ENCODE data around the gene DLG2. TPM values are rescaled to one million over a fixed set of nuclear protein-coding genes. Genes with fewer than 3 reads are reported as not detected.

The DLG2 gene
- total and polyA plus RNA-seq, 12 donors = 1.0 to 14.8 (median 7.4) TPM

- WGBS, 2 donors = 72 to 74% methylated on average over 3 of the region's 3 CpGs
- H3K27ac ChIP-seq = no peak overlapping the region
- H3K4me3 ChIP-seq = no peak overlapping the region
- no peak for TF ChIP-seq CTCF (IDR thresholded peaks at IDR 0.05)
- intact Hi-C loops (cut with DNase I) = loop anchor here in 3 of 10 donors (10.0 kb wide), 3 partner anchors 593 to 923 kb away; partner anchors contain the start of genes DDIAS (in 1 of the 3) and PRCP (in 1 of the 3)
- H3K9me3 ChIP-seq = no peaks in the 10 kb centered on the region
- H3K4me1 ChIP-seq = no peaks in the 10 kb centered on the region
- no peak for ATAC-seq
- H3K36me3 ChIP-seq = no peaks in the 10 kb centered on the region
- DNase-seq = no peak
- no peaks in the 10 kb centered on the region for H3K27me3 ChIP-seq
Measured at GRCh38 chr11:83827520-83827919, 1799.6 kb downstream of the DLG2 start.

- no peaks in the 10 kb centered on the region for H3K27me3 ChIP-seq
- no peak for DNase-seq
- no peaks in the 10 kb centered on the region for H3K36me3 ChIP-seq
- H3K27ac ChIP-seq = no peak overlapping the region
- no peaks in the 10 kb centered on the region for H3K9me3 ChIP-seq
- intact Hi-C loops (cut with DNase I) = loop anchor here in 3 of 10 donors (10.0 kb wide), 3 partner anchors 591 to 921 kb away; partner anchors contain the start of genes DDIAS (in 1 of the 3) and PRCP (in 1 of the 3)
- TF ChIP-seq CTCF (IDR thresholded peaks at IDR 0.05) = no peak
- ATAC-seq = no peak
- H3K4me3 ChIP-seq = no peak overlapping the region
- no peaks in the 10 kb centered on the region for H3K4me1 ChIP-seq
Measured at GRCh38 chr11:83826078-83826477, 1801.1 kb downstream of the DLG2 start.

GRCh38 chr11:83823461-83824025, 1803.6 kb downstream of the DLG2 start:
- intact Hi-C loops (cut with DNase I) = loop anchor here in 4 of 10 donors (5.0 to 10.0 kb wide), 4 partner anchors 581 to 919 kb away; partner anchors contain the start of genes DDIAS (in 1 of the 4) and PRCP (in 1 of the 4)
- H3K27ac ChIP-seq = no peak overlapping the region
- TF ChIP-seq CTCF (IDR thresholded peaks at IDR 0.05) = no peak
- H3K27me3 ChIP-seq = no peaks in the 10 kb centered on the region
- ATAC-seq = no peak
- H3K4me3 ChIP-seq = no peak overlapping the region
- 63 to 70% methylated on average over 7 of the region's 7 CpGs for WGBS, 2 donors
- peaks cover 0 to 7% (median 0%) of the 10 kb centered on the region in 9 donors for H3K4me1 ChIP-seq
- no peaks in the 10 kb centered on the region for H3K36me3 ChIP-seq
- no peaks in the 10 kb centered on the region for H3K9me3 ChIP-seq
- no peak for DNase-seq

- no peak overlapping the region for H3K27ac ChIP-seq
- H3K36me3 ChIP-seq = no peaks in the 10 kb centered on the region
- H3K27me3 ChIP-seq = no peaks in the 10 kb centered on the region
- no peak overlapping the region for H3K4me3 ChIP-seq
- H3K4me1 ChIP-seq = peaks cover 0 to 7% (median 0%) of the 10 kb centered on the region in 9 donors
- intact Hi-C loops (cut with DNase I) = loop anchor here in 9 of 10 donors (5.0 to 10.0 kb wide), 11 partner anchors 295 to 1135 kb away; partner anchors contain the start of genes DDIAS (in 2 of the 9) and PRCP (in 2 of the 9)
- H3K9me3 ChIP-seq = no peaks in the 10 kb centered on the region
- DNase-seq (peak in 1 of 2 donors; percentile 12), ATAC-seq (peak in 2 of 8 donors; percentile 56 to 72)
- WGBS, 2 donors = 27 to 32% methylated on average over 2 of the region's 2 CpGs
- TF ChIP-seq CTCF (IDR thresholded peaks at IDR 0.05) = peak; percentile 23 to 75 (median 66)
Measured at GRCh38 chr11:83819931-83820549, 1807.1 kb downstream of the DLG2 start.

All from heart right ventricle (tissue), 16 donors.